HL-60 (cell line): ENCODE measurements around the gene MAD1L1.

Source experiments
- CTCF ChIP-seq: IDR thresholded peaks from one replicate; pipeline ENCODE4 v1.5.1; 2011; ENCODE audit warnings: low read length, control low read depth, inconsistent platforms; ENCODE audit not compliant: insufficient read depth
- GABPA ChIP-seq: IDR thresholded peaks from 2 replicates; pipeline ENCODE4 v1.6.1; 2012; ENCODE audit warnings: low read depth
- POLR2AphosphoS5 ChIP-seq: IDR thresholded peaks from 2 replicates; pipeline ENCODE4 v1.6.1; 2012; ENCODE audit warnings: low read depth

GRCh38 chr7:2156756-2157472 lies 75.8 kb downstream of the MAD1L1 start:
- TF ChIP-seq CTCF, result no peak
- no peak for TF ChIP-seq POLR2AphosphoS5
- no peak for TF ChIP-seq GABPA
